ENCODE data around the gene RBFOX2. TPM values are rescaled to one million over a fixed set of nuclear protein-coding genes. Genes with fewer than 3 reads are reported as not detected.

The RBFOX2 gene
- polyA plus RNA-seq, 1 of the 3 experiments (the other 2 are of a cell fraction): 115 TPM

GRCh38 chr22:35754761-35755160 is 273.9 kb downstream of the RBFOX2 start:
- Histone ChIP-seq H3F3A (replicated peaks; ENCODE audit: insufficient read depth) (no peaks in the 10 kb centered on the region), H3K4me1 (ENCODE audit: control insufficient read depth in 1 of 2, insufficient read depth in 2 of 2, low read depth in 1 of 2, low read length in 1 of 2) (peaks cover 3 to 9% of the 10 kb centered on the region in 2 experiments; a peak in 2 of 4 replicates), H3K4me3 (ENCODE audit: low read depth in 2 of 2, low read length in 1 of 2) (no peak overlapping the region), H4K20me1 (ENCODE audit: insufficient read depth) (no peaks in the 10 kb centered on the region), H3K79me2 (ENCODE audit: insufficient read depth) (0 out of 2 replicates have a peak, but pooled peaks cover 7% of the 10 kb centered on the region), H3K9ac (no peak overlapping the region), H3K36me3 (replicated peaks in 1 of 2; ENCODE audit: control insufficient read depth in 1 of 2, insufficient read depth in 2 of 2, low read length in 1 of 2) (peaks cover 58 to 80% of the 10 kb centered on the region in 2 experiments), H3K9me2 (no peaks in the 10 kb centered on the region), H3K4me2 (no peak overlapping the region), H2AFZ (ENCODE audit: low read depth) (no peak overlapping the region), H3K27me3 (ENCODE audit: insufficient read depth) (no peaks in the 10 kb centered on the region), H3K27ac (ENCODE audit: low read depth in 2 of 2, low read length in 1 of 2) (no peak overlapping the region), H3K9me3 (no peaks in the 10 kb centered on the region)
- ChIA-PET POLR2A (no interaction called here), CTCF (interaction anchor here (1.2 to 1.3 kb wide), 2 partner anchors 31 to 123 kb away, joined by 3 read pairs; no protein-coding TSS in a partner anchor)
- TF ChIP-seq MEF2A (IDR thresholded peaks at IDR 0.05; ENCODE audit: borderline replicate concordance, low read depth) (no peak), NFIC (IDR thresholded peaks at IDR 0.05; ENCODE audit: borderline replicate concordance) (no peak), TAF1 (IDR thresholded peaks at IDR 0.05; ENCODE audit: borderline replicate concordance, low read depth, low read length) (no peak), SIN3A (IDR thresholded peaks at IDR 0.05; ENCODE audit: borderline replicate concordance, low read depth, low read length) (no peak), RAD21 (IDR thresholded peaks at IDR 0.05; ENCODE audit: low read length) (no peak), PBX3 (IDR thresholded peaks at IDR 0.05) (no peak), FOSL2 (IDR thresholded peaks at IDR 0.05; ENCODE audit: borderline replicate concordance, low read depth) (no peak), TEAD4 (IDR thresholded peaks at IDR 0.05; ENCODE audit: borderline replicate concordance, insufficient read depth) (no peak), POLR2AphosphoS5 (IDR thresholded peaks at IDR 0.05; ENCODE audit: low read depth, low read length) (no peak), YY1 (IDR thresholded peaks at IDR 0.05; ENCODE audit: low read depth) (no peak)
- TF ChIP-seq, protein P1, sequence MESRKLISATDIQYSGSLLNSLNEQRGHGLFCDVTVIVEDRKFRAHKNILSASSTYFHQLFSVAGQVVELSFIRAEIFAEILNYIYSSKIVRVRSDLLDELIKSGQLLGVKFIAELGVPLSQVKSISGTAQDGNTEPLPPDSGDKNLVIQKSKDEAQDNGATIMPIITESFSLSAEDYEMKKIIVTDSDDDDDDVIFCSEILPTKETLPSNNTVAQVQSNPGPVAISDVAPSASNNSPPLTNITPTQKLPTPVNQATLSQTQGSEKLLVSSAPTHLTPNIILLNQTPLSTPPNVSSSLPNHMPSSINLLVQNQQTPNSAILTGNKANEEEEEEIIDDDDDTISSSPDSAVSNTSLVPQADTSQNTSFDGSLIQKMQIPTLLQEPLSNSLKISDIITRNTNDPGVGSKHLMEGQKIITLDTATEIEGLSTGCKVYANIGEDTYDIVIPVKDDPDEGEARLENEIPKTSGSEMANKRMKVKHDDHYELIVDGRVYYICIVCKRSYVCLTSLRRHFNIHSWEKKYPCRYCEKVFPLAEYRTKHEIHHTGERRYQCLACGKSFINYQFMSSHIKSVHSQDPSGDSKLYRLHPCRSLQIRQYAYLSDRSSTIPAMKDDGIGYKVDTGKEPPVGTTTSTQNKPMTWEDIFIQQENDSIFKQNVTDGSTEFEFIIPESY (IDR thresholded peaks at IDR 0.05; ENCODE audit: borderline replicate concordance, low read depth): no peak
- WGBS (ENCODE audit: low lambda C conversion rate): 100% methylated on average over 2 of the region's 2 CpGs
- no peak for DNase-seq

DNA sequence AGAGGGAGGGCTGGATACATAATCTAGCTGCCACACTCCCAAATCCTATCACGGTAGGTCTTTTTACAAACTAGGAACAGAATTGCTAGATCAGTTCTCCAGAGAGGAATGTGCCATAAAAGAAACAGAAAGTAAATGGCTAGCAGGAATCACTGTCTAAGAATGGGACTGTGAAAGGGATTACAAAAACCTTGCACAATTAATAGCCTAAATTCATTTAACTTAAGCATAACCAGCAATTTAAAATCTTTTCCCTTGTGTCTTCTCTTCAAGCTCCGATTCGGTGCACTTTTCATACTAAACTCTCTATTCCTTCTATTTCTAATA is 275.8 kb downstream of the RBFOX2 start:
- WGBS (ENCODE audit: low lambda C conversion rate): 94% methylated on average over 3 of the region's 3 CpGs
- Histone ChIP-seq H4K20me1 (ENCODE audit: insufficient read depth) (no peaks in the 10 kb centered on the region), H3K9me2 (no peaks in the 10 kb centered on the region), H3K9ac (no peak overlapping the region), H3K4me3 (ENCODE audit: low read depth in 2 of 2, low read length in 1 of 2) (no peak overlapping the region), H3F3A (replicated peaks; ENCODE audit: insufficient read depth) (peaks cover 9% of the 10 kb centered on the region), H3K36me3 (replicated peaks in 1 of 2; ENCODE audit: control insufficient read depth in 1 of 2, insufficient read depth in 2 of 2, low read length in 1 of 2) (peaks cover 54 to 69% of the 10 kb centered on the region in 2 experiments), H3K27me3 (ENCODE audit: insufficient read depth) (no peaks in the 10 kb centered on the region), H3K9me3 (no peaks in the 10 kb centered on the region), H2AFZ (ENCODE audit: low read depth) (no peak overlapping the region), H3K27ac (ENCODE audit: low read depth in 2 of 2, low read length in 1 of 2) (no peak overlapping the region), H3K4me1 (ENCODE audit: control insufficient read depth in 1 of 2, insufficient read depth in 2 of 2, low read depth in 1 of 2, low read length in 1 of 2) (peaks cover 11 to 20% of the 10 kb centered on the region in 2 experiments; a peak in 2 of 4 replicates), H3K4me2 (no peak overlapping the region), H3K79me2 (ENCODE audit: insufficient read depth) (peaks cover 15% of the 10 kb centered on the region)
- ChIA-PET CTCF (interaction anchor here (0.6 kb wide), 1 partner anchor 86 kb away, joined by 3 read pairs; no protein-coding TSS in a partner anchor), POLR2A (no interaction called here)
- no peak for DNase-seq
- no peak for TF ChIP-seq ELF1 (IDR thresholded peaks at IDR 0.05)
- TF ChIP-seq SMC3 (IDR thresholded peaks at IDR 0.05; ENCODE audit: low read depth, low read length): no peak
- no peak for TF ChIP-seq IRF3 (IDR thresholded peaks at IDR 0.05; ENCODE audit: low read depth, low read length)
- no peak for TF ChIP-seq YY1 (IDR thresholded peaks at IDR 0.05; ENCODE audit: low read depth)
- TF ChIP-seq, protein P2, sequence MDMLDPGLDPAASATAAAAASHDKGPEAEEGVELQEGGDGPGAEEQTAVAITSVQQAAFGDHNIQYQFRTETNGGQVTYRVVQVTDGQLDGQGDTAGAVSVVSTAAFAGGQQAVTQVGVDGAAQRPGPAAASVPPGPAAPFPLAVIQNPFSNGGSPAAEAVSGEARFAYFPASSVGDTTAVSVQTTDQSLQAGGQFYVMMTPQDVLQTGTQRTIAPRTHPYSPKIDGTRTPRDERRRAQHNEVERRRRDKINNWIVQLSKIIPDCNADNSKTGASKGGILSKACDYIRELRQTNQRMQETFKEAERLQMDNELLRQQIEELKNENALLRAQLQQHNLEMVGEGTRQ (IDR thresholded peaks at IDR 0.05; ENCODE audit: borderline replicate concordance, low read depth, low read length): no peak
- no peak for TF ChIP-seq RXRA (IDR thresholded peaks at IDR 0.05; ENCODE audit: borderline replicate concordance, low read depth)
- TF ChIP-seq TAF1 (IDR thresholded peaks at IDR 0.05; ENCODE audit: borderline replicate concordance, low read depth, low read length): no peak
- TF ChIP-seq RFX5 (IDR thresholded peaks at IDR 0.05; ENCODE audit: low read length): no peak
- no peak for TF ChIP-seq EP300 (IDR thresholded peaks at IDR 0.05; ENCODE audit: borderline replicate concordance in 1 of 2, low read depth in 1 of 2, low read length in 1 of 2)
- TF ChIP-seq, protein P1 (IDR thresholded peaks at IDR 0.05; ENCODE audit: borderline replicate concordance, low read depth): no peak
- no peak for TF ChIP-seq NRF1 (IDR thresholded peaks at IDR 0.05; ENCODE audit: low read depth, low read length)
- TF ChIP-seq PBX3 (IDR thresholded peaks at IDR 0.05): no peak
- no peak for TF ChIP-seq RAD21 (IDR thresholded peaks at IDR 0.05; ENCODE audit: low read length)
